Measurements from ENCODE around the gene RHOF. TPM values are rescaled to one million over a fixed set of nuclear protein-coding genes. Genes with fewer than 3 reads are reported as not detected.

The RHOF gene
- total RNA-seq, 2 donors from 2014 or later = 31.0 to 35.6 TPM

GRCh38 chr12:121776190-121777098 is 17.0 kb downstream of the RHOF start:
- H3K9me3 ChIP-seq (ENCODE audit: control insufficient read depth, low read length) = no peaks in the 10 kb centered on the region
- peak; percentile 97 for DNase-seq
- peaks cover 30% of the 10 kb centered on the region for H3K36me3 ChIP-seq (ENCODE audit: control insufficient read depth, insufficient read depth, low read length)
- H3K9me3 Mint-ChIP-seq = no peaks in the 10 kb centered on the region
- H3K4me3 Mint-ChIP-seq = no peak overlapping the region
- H3K4me3 ChIP-seq (ENCODE audit: low read length) = no peak overlapping the region
- no peak overlapping the region for H3K27ac Mint-ChIP-seq
- no peaks in the 10 kb centered on the region for H3K27me3 Mint-ChIP-seq (ENCODE audit: insufficient read depth)
- 43 to 59% methylated on average over 5 to 24 of the region's 24 CpGs for WGBS, 2 experiments (ENCODE audit: insufficient coverage in 1 of 2, insufficient read length in 1 of 2)
- H3K9ac ChIP-seq (ENCODE audit: extremely low read depth, low read length, poor library complexity, severe bottlenecking) = no peak overlapping the region
- H3K4me1 ChIP-seq (ENCODE audit: control insufficient read depth, insufficient read depth, low read length) = peaks cover 7% of the 10 kb centered on the region
- peaks cover 4% of the 10 kb centered on the region for H3K4me1 Mint-ChIP-seq
- no peaks in the 10 kb centered on the region for H3K27me3 ChIP-seq (ENCODE audit: control insufficient read depth, insufficient read depth, low read length, poor library complexity, severe bottlenecking)
- peaks cover 16% of the 10 kb centered on the region for H3K36me3 Mint-ChIP-seq (ENCODE audit: low read depth)
- H3K27ac ChIP-seq (ENCODE audit: low read depth, low read length) = no peak overlapping the region
- peak; percentile 92 for TF ChIP-seq CTCF (conservative IDR thresholded peaks at IDR 0.05)

- 89 to 92% methylated on average over 11 to 16 of the region's 16 CpGs for WGBS, 2 experiments (ENCODE audit: insufficient coverage in 1 of 2, insufficient read length in 1 of 2)
- no peak overlapping the region for H3K27ac Mint-ChIP-seq
- H3K9ac ChIP-seq (ENCODE audit: extremely low read depth, low read length, poor library complexity, severe bottlenecking) = peak overlapping the region; percentile 15
Observed at GRCh38 chr12:121775501-121775900, 18.0 kb downstream of the RHOF start.

GRCh38 chr12:121774968-121775474 is 18.5 kb downstream of the RHOF start:
- Histone ChIP-seq H3K4me1 (ENCODE audit: control insufficient read depth, insufficient read depth, low read length) (peaks cover 7% of the 10 kb centered on the region), H3K27me3 (ENCODE audit: control insufficient read depth, insufficient read depth, low read length, poor library complexity, severe bottlenecking) (no peaks in the 10 kb centered on the region), H3K4me3 (ENCODE audit: low read length) (no peak overlapping the region), H3K9me3 (ENCODE audit: control insufficient read depth, low read length) (no peaks in the 10 kb centered on the region), H3K27ac (ENCODE audit: low read depth, low read length) (no peak overlapping the region), H3K9ac (ENCODE audit: extremely low read depth, low read length, poor library complexity, severe bottlenecking) (no peak overlapping the region), H3K36me3 (ENCODE audit: control insufficient read depth, insufficient read depth, low read length) (peaks cover 20% of the 10 kb centered on the region)
- peak overlapping the region; percentile 72 for H3K27ac Mint-ChIP-seq
- H3K36me3 Mint-ChIP-seq (ENCODE audit: low read depth) = peaks cover 10% of the 10 kb centered on the region
- no peaks in the 10 kb centered on the region for H3K9me3 Mint-ChIP-seq
- peak; percentile 87 for DNase-seq
- TF ChIP-seq CTCF (conservative IDR thresholded peaks at IDR 0.05) = no peak
- H3K27me3 Mint-ChIP-seq (ENCODE audit: insufficient read depth) = no peaks in the 10 kb centered on the region
- no peak overlapping the region for H3K4me3 Mint-ChIP-seq
- 78 to 93% methylated on average over 2 to 12 of the region's 14 CpGs for WGBS, 2 experiments (ENCODE audit: insufficient coverage in 1 of 2, insufficient read length in 1 of 2)
- H3K4me1 Mint-ChIP-seq = peaks cover 5% of the 10 kb centered on the region

More at GRCh38 chr12:121775501-121775900, 18.0 kb downstream of the RHOF start:
- peaks cover 7% of the 10 kb centered on the region for H3K4me1 ChIP-seq (ENCODE audit: control insufficient read depth, insufficient read depth, low read length)
- no peak for TF ChIP-seq CTCF (conservative IDR thresholded peaks at IDR 0.05)
- Mint-ChIP-seq H3K9me3 (no peaks in the 10 kb centered on the region), H3K4me1 (peaks cover 4% of the 10 kb centered on the region), H3K36me3 (ENCODE audit: low read depth) (peaks cover 14% of the 10 kb centered on the region), H3K27me3 (ENCODE audit: insufficient read depth) (no peaks in the 10 kb centered on the region), H3K4me3 (no peak overlapping the region)
- no peak overlapping the region for H3K27ac ChIP-seq (ENCODE audit: low read depth, low read length)
- DNase-seq = no peak
- H3K27me3 ChIP-seq (ENCODE audit: control insufficient read depth, insufficient read depth, low read length, poor library complexity, severe bottlenecking) = no peaks in the 10 kb centered on the region
- H3K4me3 ChIP-seq (ENCODE audit: low read length) = no peak overlapping the region
- H3K9me3 ChIP-seq (ENCODE audit: control insufficient read depth, low read length) = no peaks in the 10 kb centered on the region
- H3K36me3 ChIP-seq (ENCODE audit: control insufficient read depth, insufficient read depth, low read length) = peaks cover 24% of the 10 kb centered on the region

All from endodermal cell (in vitro differentiated cells).